Gastroesophageal sphincter (tissue), 4 donors: ENCODE data around the gene FHOD3. TPM values are rescaled to one million over a fixed set of nuclear protein-coding genes. Genes with fewer than 3 reads are reported as not detected.

ENCODE experiments used
- ATAC-seq: fragments of 150-250 bp; one replicate; pipeline ENCODE4 v1.9.1; 2016; ENCODE audit warnings: mild to moderate bottlenecking, moderate library complexity
- H3K27ac ChIP-seq, 4 donors: fragments of 200-600 bp; sonication (generic) in 3 of 4; 1 replicate in 3 of 4; 2 replicates in 1 of 4; pipeline ENCODE4 v1.5.1; 2016 to 2019
- H3K27me3 ChIP-seq: fragments of 200-600 bp; sonication (generic); one replicate; pipeline ENCODE4 v1.5.1; 2019
- H3K36me3 ChIP-seq, 2 donors: fragments of 200-600 bp; sonication (generic); one replicate each; pipeline ENCODE4 v1.5.1; 2019; ENCODE audit warnings: control low read depth in 1 of 2
- H3K4me1 ChIP-seq, 3 donors: fragments of 200-600 bp; sonication (generic); 1 replicate in 2 of 3; 2 replicates in 1 of 3; pipeline ENCODE4 v1.5.1; 2016 to 2019; ENCODE audit warnings: control low read depth in 2 of 3
- H3K4me3 ChIP-seq, 2 donors: fragments of 200-600 bp; sonication (generic); one replicate each; pipeline ENCODE4 v1.5.1; 2019; ENCODE audit warnings: mild to moderate bottlenecking in 1 of 2, moderate library complexity in 1 of 2
- H3K9me3 ChIP-seq, 3 donors: fragments of 200-600 bp; sonication (generic); one replicate each; pipeline ENCODE4 v1.5.1; 2017 to 2019; ENCODE audit warnings: control low read depth in 2 of 3
- CTCF ChIP-seq, 4 experiments: fragments of 200-600 bp in 2 of 4; fragments of 450-650 bp in 2 of 4; sonication (generic) in 1 of 4; IDR thresholded peaks; one replicate each; pipeline ENCODE4 v1.5.1; 2017 to 2019; ENCODE audit warnings: antibody characterized with exemption in 4 of 4, mild to moderate bottlenecking in 2 of 4, moderate library complexity in 2 of 4
- EP300 ChIP-seq: sonication (generic); formaldehyde crosslinking; IDR thresholded peaks from one replicate; pipeline ENCODE4 v1.6.1; 2017; ENCODE audit warnings: antibody characterized with exemption, mild to moderate bottlenecking
- POLR2A ChIP-seq, 2 donors: fragments of 450-650 bp; IDR thresholded peaks; one replicate each; pipeline ENCODE4 v1.6.1; 2017; ENCODE audit warnings: antibody characterized with exemption in 2 of 2, mild to moderate bottlenecking in 2 of 2, moderate library complexity in 1 of 2
- POLR2AphosphoS5 ChIP-seq: sonication (generic); formaldehyde crosslinking; IDR thresholded peaks from one replicate; pipeline ENCODE4 v1.6.1; 2017; ENCODE audit warnings: antibody characterized with exemption
- WGBS, 2 donors: methylation state at CpG; one replicate each; pipeline ENCODE4 v1.1.5; 2018; ENCODE audit warnings: low coverage in 1 of 2; 5-methylcytosine and 5-hydroxymethylcytosine counted together
- total RNA-seq, 4 donors: library from RNA; depleted of rRNA; stranded (reverse); fragments of >200 nt; gene quantifications; one replicate each; pipeline ENCODE4 v1.1.0, GENCODE V29; 2016

Gene FHOD3
- total RNA-seq, 4 donors from 2014 or later = 18.4 to 36.7 (median 30.4) TPM

- H3K4me3 ChIP-seq = no peak overlapping the region
- H3K9me3 ChIP-seq = peaks cover 0 to 11% (median 0%) of the 10 kb centered on the region in 3 donors
- ATAC-seq = no peak
- H3K27ac ChIP-seq = no peak overlapping the region
- 40 to 43% methylated on average over 2 of the region's 4 CpGs for WGBS, 2 donors
- H3K4me1 ChIP-seq = no peaks in the 10 kb centered on the region
- no peaks in the 10 kb centered on the region for H3K36me3 ChIP-seq
- H3K27me3 ChIP-seq = peaks cover 10% of the 10 kb centered on the region
- TF ChIP-seq POLR2A (IDR thresholded peaks at IDR 0.05) (no peak), CTCF (IDR thresholded peaks at IDR 0.05) (no peak), EP300 (no peak), POLR2AphosphoS5 (no peak)
Observed at GRCh38 chr18:36284268-36284667, 13.2 kb upstream of the FHOD3 start.

DNA sequence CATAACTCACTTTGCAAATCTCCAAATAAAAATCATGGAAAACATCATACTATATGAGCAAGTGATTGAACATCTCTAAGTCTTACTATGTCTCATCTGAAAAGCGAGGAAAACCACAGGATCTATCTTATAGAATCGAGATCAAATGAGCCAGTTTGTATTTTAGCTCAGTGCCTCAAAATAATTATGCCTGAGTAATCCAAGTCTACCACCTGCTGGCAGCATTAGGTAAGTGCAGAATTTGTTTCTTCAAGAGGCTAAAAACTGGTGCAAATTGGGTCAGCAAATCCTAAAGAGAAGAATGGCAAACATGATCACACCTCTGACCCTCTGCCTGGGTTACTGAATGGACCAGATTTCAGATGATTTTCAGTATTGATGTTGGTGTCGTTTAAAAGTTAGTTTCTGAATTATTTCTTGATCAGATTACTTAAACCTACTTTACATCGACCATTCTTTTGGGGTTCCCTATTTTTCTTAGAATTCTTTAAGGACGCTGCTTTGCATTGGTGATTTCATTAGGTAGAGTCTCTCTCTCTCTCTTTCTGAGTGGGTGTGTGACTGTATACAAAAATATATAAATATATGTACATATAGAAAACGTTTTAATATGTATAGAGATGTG is 12.7 kb upstream of the FHOD3 start:
- no peak overlapping the region for H3K4me3 ChIP-seq
- no peak overlapping the region for H3K27ac ChIP-seq
- 22 to 27% methylated on average over 6 of the region's 6 CpGs for WGBS, 2 donors
- no peak for ATAC-seq
- no peaks in the 10 kb centered on the region for H3K36me3 ChIP-seq
- H3K27me3 ChIP-seq = peaks cover 9% of the 10 kb centered on the region
- H3K4me1 ChIP-seq = no peaks in the 10 kb centered on the region
- TF ChIP-seq POLR2AphosphoS5 (no peak), CTCF (IDR thresholded peaks at IDR 0.05) (peak; percentile 86 to 91 (median 89))
- H3K9me3 ChIP-seq = peaks cover 0 to 12% (median 0%) of the 10 kb centered on the region in 3 donors

GRCh38 chr18:36287653-36288052 is 9.9 kb upstream of the FHOD3 start:
- Histone ChIP-seq H3K9me3 (peaks cover 0 to 12% (median 0%) of the 10 kb centered on the region in 3 donors), H3K4me3 (no peak overlapping the region), H3K36me3 (no peaks in the 10 kb centered on the region), H3K27ac (no peak overlapping the region), H3K27me3 (peaks cover 8% of the 10 kb centered on the region), H3K4me1 (no peaks in the 10 kb centered on the region)
- 89% methylated on average over 1 of the region's 2 CpGs; no CpG with 5 or more reads in 1 of the 2 donors for WGBS, 2 donors
- TF ChIP-seq POLR2A (IDR thresholded peaks at IDR 0.05) = no peak
- TF ChIP-seq POLR2AphosphoS5 = no peak
- TF ChIP-seq CTCF (IDR thresholded peaks at IDR 0.05) = no peak
- TF ChIP-seq EP300 = no peak
- no peak for ATAC-seq

GRCh38 chr18:36288689-36289088 is 8.8 kb upstream of the FHOD3 start:
- peaks cover 0 to 12% (median 0%) of the 10 kb centered on the region in 3 donors for H3K9me3 ChIP-seq
- TF ChIP-seq POLR2A (IDR thresholded peaks at IDR 0.05) (no peak), EP300 (no peak), POLR2AphosphoS5 (no peak), CTCF (IDR thresholded peaks at IDR 0.05) (no peak)
- no peak overlapping the region for H3K27ac ChIP-seq
- no peak overlapping the region for H3K4me3 ChIP-seq
- no peaks in the 10 kb centered on the region for H3K36me3 ChIP-seq
- H3K27me3 ChIP-seq = peaks cover 3% of the 10 kb centered on the region
- ATAC-seq = no peak
- H3K4me1 ChIP-seq = no peaks in the 10 kb centered on the region

GRCh38 chr18:36294031-36294430 is 3.5 kb upstream of the FHOD3 start:
- WGBS, 2 donors = 40 to 90% methylated on average over 1 of the region's 1 CpG
- no peak for TF ChIP-seq POLR2AphosphoS5
- TF ChIP-seq CTCF (IDR thresholded peaks at IDR 0.05) = no peak
- no peak for TF ChIP-seq POLR2A (IDR thresholded peaks at IDR 0.05)
- no peak for TF ChIP-seq EP300
- Histone ChIP-seq H3K27me3 (peaks cover 10% of the 10 kb centered on the region), H3K9me3 (peaks cover 0 to 3% (median 0%) of the 10 kb centered on the region in 3 donors), H3K4me1 (peaks cover 0 to 31% (median 8%) of the 10 kb centered on the region in 3 donors), H3K4me3 (no peak overlapping the region), H3K27ac (no peak overlapping the region), H3K36me3 (no peaks in the 10 kb centered on the region)
- no peak for ATAC-seq
